ENCODE data around the gene FAM199X. TPM values are rescaled to one million over a fixed set of nuclear protein-coding genes. Genes with fewer than 3 reads are reported as not detected.
"Not testable (repeated sequence)": the region's sequence is repeated elsewhere in the genome, so short reads cannot be mapped to it uniquely, and the experiment has no call there.

Gene FAM199X
- total RNA-seq, 1 experiment from 2014 or later, result 31.9 TPM

DNA sequence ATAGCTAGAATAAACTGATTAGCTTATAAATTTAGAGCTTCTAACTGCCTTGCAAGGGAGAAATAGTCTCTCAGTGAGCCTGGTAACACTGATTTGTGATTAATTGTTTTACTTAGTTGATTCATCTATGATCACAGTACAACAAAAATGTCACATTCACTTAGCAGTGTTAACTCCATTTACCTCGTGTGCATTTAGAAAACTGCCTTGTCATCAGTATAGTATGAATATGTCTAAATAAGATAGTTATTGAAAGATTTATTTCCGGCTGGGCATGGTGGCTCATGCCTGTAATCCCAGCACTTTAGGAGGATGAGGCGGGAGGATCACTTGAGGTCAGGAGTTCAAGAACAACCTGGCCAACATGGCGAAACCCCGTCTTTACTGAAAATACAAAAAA, 39.3 kb downstream of the FAM199X start:
- BruUV-seq (replicated peaks), result no TSS peak
- no peaks in the 10 kb centered on the region for H3K36me3 Mint-ChIP-seq (ENCODE audit: insufficient read depth, unreplicated experiment)
- no peak for TF ChIP-seq CTCF (IDR thresholded peaks at IDR 0.05; ENCODE audit: unreplicated experiment)
- CTCF ChIA-PET, result no interaction called here
- no peak overlapping the region for H3K27ac Mint-ChIP-seq (ENCODE audit: unreplicated experiment)
- no peaks in the 10 kb centered on the region for H3K27me3 Mint-ChIP-seq (ENCODE audit: unreplicated experiment)
- no peaks in the 10 kb centered on the region for H3K4me1 Mint-ChIP-seq (ENCODE audit: low read depth, unreplicated experiment)
- intact Hi-C loops (cut with micrococcal nuclease; ENCODE audit: unreplicated experiment), result no loop called here
- no peaks in the 10 kb centered on the region for H3K9me3 Mint-ChIP-seq (ENCODE audit: low read depth, unreplicated experiment)
- no peak overlapping the region for H3K4me3 Mint-ChIP-seq (ENCODE audit: low read depth, unreplicated experiment)
- DNase-seq, result no peak

DNA sequence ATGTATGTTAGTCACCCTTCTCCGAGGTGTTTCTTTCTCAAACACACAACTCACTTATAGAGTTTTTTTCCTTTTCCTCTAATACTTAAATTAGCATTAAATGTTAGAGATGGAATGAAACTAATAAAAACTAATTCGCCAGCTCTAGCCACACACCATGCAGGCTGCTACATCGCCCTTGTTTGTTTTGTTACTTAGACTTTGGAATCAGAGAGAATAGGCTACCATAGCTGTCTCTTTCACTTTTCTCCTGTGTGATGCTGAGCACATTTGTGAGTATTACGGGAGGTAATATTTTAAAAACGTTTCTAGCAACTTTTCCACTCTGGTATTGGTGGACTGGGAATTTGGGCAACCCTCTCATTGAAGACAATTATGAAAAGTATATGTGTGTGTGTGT, 44.9 kb downstream of the FAM199X start:
- intact Hi-C loops (cut with micrococcal nuclease; ENCODE audit: unreplicated experiment), result no loop called here
- H3K36me3 Mint-ChIP-seq (ENCODE audit: insufficient read depth, unreplicated experiment), result no peaks in the 10 kb centered on the region
- CTCF ChIA-PET, result no interaction called here
- no peak overlapping the region for H3K27ac Mint-ChIP-seq (ENCODE audit: unreplicated experiment)
- H3K9me3 Mint-ChIP-seq (ENCODE audit: low read depth, unreplicated experiment), result no peaks in the 10 kb centered on the region
- H3K4me3 Mint-ChIP-seq (ENCODE audit: low read depth, unreplicated experiment), result no peak overlapping the region
- no peaks in the 10 kb centered on the region for H3K27me3 Mint-ChIP-seq (ENCODE audit: unreplicated experiment)
- no peak for TF ChIP-seq CTCF (IDR thresholded peaks at IDR 0.05; ENCODE audit: unreplicated experiment)
- BruUV-seq (replicated peaks), result no TSS peak
- no peak for DNase-seq
- H3K4me1 Mint-ChIP-seq (ENCODE audit: low read depth, unreplicated experiment), result no peaks in the 10 kb centered on the region

- H3K4me3 Mint-ChIP-seq (ENCODE audit: low read depth, unreplicated experiment); H3K9me3 Mint-ChIP-seq (ENCODE audit: low read depth, unreplicated experiment); H3K36me3 Mint-ChIP-seq (ENCODE audit: insufficient read depth, unreplicated experiment); H3K4me1 Mint-ChIP-seq (ENCODE audit: low read depth, unreplicated experiment); BruUV-seq (replicated peaks); H3K27me3 Mint-ChIP-seq (ENCODE audit: unreplicated experiment); intact Hi-C loops (cut with micrococcal nuclease; ENCODE audit: unreplicated experiment); H3K27ac Mint-ChIP-seq (ENCODE audit: unreplicated experiment); CTCF ChIA-PET; DNase-seq: not testable (repeated sequence)
Observed at GRCh38 chrX:104230060-104230459, 63.8 kb downstream of the FAM199X start.

Other genes starting within 250 kb of the FAM199X start
- gene TMSB15B, start 203.8 kb upstream of the FAM199X start, total RNA-seq (2022), result 7.7 and 8.2 TPM in 2 replicates
- gene H2BW1, start 152.7 kb upstream of the FAM199X start, total RNA-seq (2022), result not detected in 2 replicates
- not detected in 2 replicates for gene H2BW2, start 126.5 kb upstream of the FAM199X start, total RNA-seq (2022)
- 4.0 and 4.7 TPM in 2 replicates for gene TMSB15C, start 90.2 kb upstream of the FAM199X start, total RNA-seq (2022)
- gene ZCCHC18, start 53.9 kb upstream of the FAM199X start, total RNA-seq (2022), result 0.52 and 0.61 TPM in 2 replicates
- 5.9 and 6.9 TPM in 2 replicates for gene SLC25A53, start 9.4 kb upstream of the FAM199X start, total RNA-seq (2022)
- gene ESX1, start 88.5 kb downstream of the FAM199X start, total RNA-seq (2022), result not detected in 2 replicates